H1 (cell line): ENCODE results near the gene CDON.

Source experiments
- CBX8 ChIP-seq: fragments of 300-800, 300-1000 bp; sonication (generic); IDR thresholded peaks from 2 replicates; pipeline ENCODE4 v1.7.1; 2016; ENCODE audit warnings: low read depth, low read length, borderline replicate concordance
- CEBPB ChIP-seq: IDR thresholded peaks from 2 replicates; pipeline ENCODE4 v1.6.1; 2012; ENCODE audit warnings: low read depth, low read length
- EP300 ChIP-seq, 2 experiments: IDR thresholded peaks; 1 replicate in 1 of 2; 2 replicates in 1 of 2; pipeline ENCODE4 v1.6.1; 2011 to 2012; ENCODE audit warnings: low read depth in 2 of 2, low read length in 2 of 2, mild to moderate bottlenecking in 2 of 2, borderline replicate concordance in 1 of 2, inconsistent platforms in 1 of 2, moderate library complexity in 1 of 2
- EZH2 ChIP-seq: fragments of 200-600 bp; sonication (generic); IDR thresholded peaks from 2 replicates; pipeline ENCODE4 v1.7.1; 2012; ENCODE audit warnings: low read depth, mild to moderate bottlenecking, moderate library complexity, low read length, inconsistent platforms; ENCODE audit not compliant: severe bottlenecking
- GABPA ChIP-seq: IDR thresholded peaks from 2 replicates; pipeline ENCODE4 v1.6.1; 2011; ENCODE audit warnings: mild to moderate bottlenecking, low read length, moderate library complexity, borderline replicate concordance; ENCODE audit not compliant: insufficient read depth
- POLR2A ChIP-seq, 2 experiments: IDR thresholded peaks; 1 replicate in 1 of 2; 2 replicates in 1 of 2; pipeline ENCODE4 v1.6.1; 2011; ENCODE audit warnings: low read depth in 2 of 2, low read length in 2 of 2, mild to moderate bottlenecking in 2 of 2; ENCODE audit errors: control extremely low read depth in 1 of 2
- POU5F1 ChIP-seq: IDR thresholded peaks from 2 replicates; pipeline ENCODE4 v1.6.1; 2011; ENCODE audit warnings: low read depth, mild to moderate bottlenecking, low read length, moderate library complexity
- RAD21 ChIP-seq, 2 experiments: IDR thresholded peaks in 1 of 2; conservative IDR thresholded peaks in 1 of 2; 2 replicates each; pipeline ENCODE4 v1.6.1; 2011; ENCODE audit warnings: low read depth in 2 of 2, low read length in 2 of 2, improper control_type of control experiment in 1 of 2, inconsistent platforms in 1 of 2, mild to moderate bottlenecking in 1 of 2, moderate library complexity in 1 of 2
- RFX5 ChIP-seq: IDR thresholded peaks from 2 replicates; pipeline ENCODE4 v1.6.1; 2011; ENCODE audit warnings: low read depth, low read length, improper control_type of control experiment, borderline replicate concordance
- SIN3A ChIP-seq, 2 experiments: IDR thresholded peaks in 1 of 2; conservative IDR thresholded peaks in 1 of 2; 2 replicates each; pipeline ENCODE4 v1.6.1; 2011 to 2012; ENCODE audit warnings: low read length in 2 of 2, improper control_type of control experiment in 1 of 2, low read depth in 1 of 2, mild to moderate bottlenecking in 1 of 2
- SP1 ChIP-seq: IDR thresholded peaks from 2 replicates; pipeline ENCODE4 v1.6.1; 2011; ENCODE audit warnings: low read depth, low read length
- SUZ12 ChIP-seq: fragments of 200-600 bp; sonication (generic); IDR thresholded peaks from 2 replicates; pipeline ENCODE4 v1.6.1; 2012; ENCODE audit warnings: mild to moderate bottlenecking, inconsistent platforms, low read length, moderate library complexity, mixed read lengths
- TF ChIP-seq, protein P1 (sequence below), 3 experiments: IDR thresholded peaks; 1 replicate in 2 of 3; 2 replicates in 1 of 3; pipeline versions ENCODE4 v1.5.1 to v1.6.1; 2011; ENCODE audit warnings: low read length in 3 of 3, mild to moderate bottlenecking in 3 of 3, inconsistent platforms in 2 of 3, low read depth in 1 of 3, moderate library complexity in 1 of 3; ENCODE audit not compliant: insufficient read depth in 1 of 3; ENCODE audit errors: control extremely low read depth in 1 of 3

DNA sequence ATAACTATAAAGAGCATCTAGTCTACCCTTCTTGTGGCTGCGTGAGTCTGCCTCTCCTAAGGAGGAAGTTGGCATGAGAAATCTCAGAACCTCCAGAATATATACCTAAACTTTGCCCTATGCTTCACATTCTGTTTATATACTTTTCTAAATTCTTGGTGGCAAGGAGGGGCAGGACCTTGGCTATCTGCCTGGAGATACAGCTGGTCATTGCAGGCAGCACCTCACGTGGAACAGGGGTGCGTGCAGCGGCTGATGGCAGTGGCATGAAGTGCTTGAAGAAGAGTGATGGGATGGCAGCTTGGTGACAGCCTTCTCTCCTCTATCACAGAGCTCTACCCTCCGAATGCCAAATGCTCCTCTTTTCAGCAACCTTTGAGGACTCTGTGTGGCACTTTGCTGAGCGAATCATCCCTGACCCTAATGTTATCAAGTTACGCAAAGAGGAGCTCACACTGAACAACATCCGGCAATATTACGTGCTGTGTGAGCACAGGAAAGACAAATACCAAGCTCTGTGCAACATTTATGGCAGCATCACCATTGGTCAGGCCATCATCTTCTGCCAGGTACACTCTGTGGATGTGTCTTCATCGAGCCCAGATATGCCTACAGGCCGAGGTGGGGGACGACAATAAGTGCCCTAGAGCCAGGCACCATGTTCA is 145.9 kb downstream of the CDON start:
- TF ChIP-seq EZH2 (no peak), SUZ12 (no peak), RAD21 (IDR thresholded peaks at IDR 0.05 in 1 of 2, conservative IDR thresholded peaks at IDR 0.05 in 1 of 2; ENCODE audit: low read depth in 2 of 2, low read length in 2 of 2) (no peak), CBX8 (no peak), SIN3A (conservative IDR thresholded peaks at IDR 0.05 in 1 of 2, IDR thresholded peaks at IDR 0.05 in 1 of 2; ENCODE audit: low read depth in 1 of 2, low read length in 2 of 2) (no peak), SP1 (no peak), POU5F1 (no peak), POLR2A (IDR thresholded peaks at IDR 0.05; ENCODE audit: control extremely low read depth in 1 of 2, low read depth in 2 of 2, low read length in 2 of 2) (no peak), GABPA (no peak), EP300 (IDR thresholded peaks at IDR 0.05; ENCODE audit: borderline replicate concordance in 1 of 2, low read depth in 2 of 2, low read length in 2 of 2) (no peak), RFX5 (no peak), CEBPB (no peak)
- TF ChIP-seq, protein P1, sequence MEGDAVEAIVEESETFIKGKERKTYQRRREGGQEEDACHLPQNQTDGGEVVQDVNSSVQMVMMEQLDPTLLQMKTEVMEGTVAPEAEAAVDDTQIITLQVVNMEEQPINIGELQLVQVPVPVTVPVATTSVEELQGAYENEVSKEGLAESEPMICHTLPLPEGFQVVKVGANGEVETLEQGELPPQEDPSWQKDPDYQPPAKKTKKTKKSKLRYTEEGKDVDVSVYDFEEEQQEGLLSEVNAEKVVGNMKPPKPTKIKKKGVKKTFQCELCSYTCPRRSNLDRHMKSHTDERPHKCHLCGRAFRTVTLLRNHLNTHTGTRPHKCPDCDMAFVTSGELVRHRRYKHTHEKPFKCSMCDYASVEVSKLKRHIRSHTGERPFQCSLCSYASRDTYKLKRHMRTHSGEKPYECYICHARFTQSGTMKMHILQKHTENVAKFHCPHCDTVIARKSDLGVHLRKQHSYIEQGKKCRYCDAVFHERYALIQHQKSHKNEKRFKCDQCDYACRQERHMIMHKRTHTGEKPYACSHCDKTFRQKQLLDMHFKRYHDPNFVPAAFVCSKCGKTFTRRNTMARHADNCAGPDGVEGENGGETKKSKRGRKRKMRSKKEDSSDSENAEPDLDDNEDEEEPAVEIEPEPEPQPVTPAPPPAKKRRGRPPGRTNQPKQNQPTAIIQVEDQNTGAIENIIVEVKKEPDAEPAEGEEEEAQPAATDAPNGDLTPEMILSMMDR (IDR thresholded peaks at IDR 0.05; ENCODE audit: control extremely low read depth in 1 of 3, insufficient read depth in 1 of 3, low read depth in 1 of 3, low read length in 3 of 3) = no peak
